SU-DHL-6 (cell line): ENCODE data around the gene SRPK2.

ENCODE experiments used
- CTCF ChIP-seq: fragments of 200-600 bp; sonication (generic); IDR thresholded peaks from one replicate; pipeline ENCODE4 v1.5.1; 2017; ENCODE audit warnings: antibody characterized with exemption, mild to moderate bottlenecking, low read length, moderate library complexity; ENCODE audit not compliant: insufficient read depth, poor library complexity, severe bottlenecking
- EZH2phosphoT487 ChIP-seq: fragments of 200-600 bp; sonication (generic), shearing (Covaris generic); conservative IDR thresholded peaks from 2 replicates; pipeline ENCODE4 v1.6.1; 2018; ENCODE audit warnings: mild to moderate bottlenecking, antibody characterized with exemption, low read length, moderate library complexity, mixed read lengths

GRCh38 chr7:105161366-105161765 lies 227.4 kb downstream of the SRPK2 start:
- TF ChIP-seq CTCF, result no peak
- TF ChIP-seq EZH2phosphoT487, result no peak
